Measurements from ENCODE around the gene ZNF444. TPM values are rescaled to one million over a fixed set of nuclear protein-coding genes. Genes with fewer than 3 reads are reported as not detected.

The ZNF444 gene
- total and polyA plus RNA-seq, 2 of the 8 experiments (the other 6 are each of a cell fraction or from before 2014, with no cell fraction given), result 49.5 to 54.5 TPM

DNA sequence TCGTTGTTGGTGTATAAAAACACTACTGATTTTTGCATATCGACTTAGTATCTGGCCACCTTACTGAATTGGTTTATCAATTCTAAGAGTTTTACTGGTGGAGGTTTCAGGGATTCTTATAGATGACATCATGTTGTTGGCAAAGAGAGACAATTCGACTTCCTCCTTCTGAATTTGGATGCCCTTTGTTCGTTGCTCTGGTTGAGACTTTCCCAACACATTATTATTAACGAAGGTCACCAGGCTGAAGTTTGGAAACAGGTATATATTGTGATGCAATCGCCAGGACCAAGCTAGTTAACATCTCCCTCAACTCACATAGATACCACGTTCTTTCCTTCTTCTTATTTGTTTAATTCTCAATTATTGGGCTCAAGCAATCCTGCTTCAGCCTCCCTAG lies 58.6 kb downstream of the ZNF444 start (continued):
- TF ChIP-seq EP300 (IDR thresholded peaks at IDR 0.05; ENCODE audit: borderline replicate concordance in 1 of 2, low read depth in 2 of 2, low read length in 2 of 2) (no peak), YY1 (IDR thresholded peaks at IDR 0.05; ENCODE audit: low read depth, low read length) (no peak)
- TF ChIP-seq, protein P1, sequence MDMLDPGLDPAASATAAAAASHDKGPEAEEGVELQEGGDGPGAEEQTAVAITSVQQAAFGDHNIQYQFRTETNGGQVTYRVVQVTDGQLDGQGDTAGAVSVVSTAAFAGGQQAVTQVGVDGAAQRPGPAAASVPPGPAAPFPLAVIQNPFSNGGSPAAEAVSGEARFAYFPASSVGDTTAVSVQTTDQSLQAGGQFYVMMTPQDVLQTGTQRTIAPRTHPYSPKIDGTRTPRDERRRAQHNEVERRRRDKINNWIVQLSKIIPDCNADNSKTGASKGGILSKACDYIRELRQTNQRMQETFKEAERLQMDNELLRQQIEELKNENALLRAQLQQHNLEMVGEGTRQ (IDR thresholded peaks at IDR 0.05; ENCODE audit: low read length), result no peak

Measured in H1 (cell line).